Hepatic stellate cell (primary cell): ENCODE data around the gene PDGFD.

Experiments used
- DNase-seq: peaks from one replicate; pipeline ENCODE4 v3.0.0; 2011; ENCODE audit warnings: low spot score

The PDGFD gene

GRCh38 chr11:103958475-103959215 lies 205.3 kb downstream of the PDGFD start:
- no peak for DNase-seq

GRCh38 chr11:103953797-103954486 lies 210.0 kb downstream of the PDGFD start:
- no peak for DNase-seq

GRCh38 chr11:103949781-103950180 lies 214.2 kb downstream of the PDGFD start:
- DNase-seq = no peak

- DNase-seq = no peak
Observed at GRCh38 chr11:103948187-103948763, 215.7 kb downstream of the PDGFD start.

GRCh38 chr11:103947546-103947919 lies 216.4 kb downstream of the PDGFD start:
- no peak for DNase-seq

GRCh38 chr11:103946793-103947545 lies 217.0 kb downstream of the PDGFD start:
- DNase-seq = no peak

GRCh38 chr11:103944251-103944940 lies 219.6 kb downstream of the PDGFD start:
- DNase-seq = no peak

- DNase-seq = no peak
Observed at GRCh38 chr11:103942646-103943045, 221.3 kb downstream of the PDGFD start.

GRCh38 chr11:103940551-103940950 lies 223.4 kb downstream of the PDGFD start:
- DNase-seq = no peak

GRCh38 chr11:103939694-103940093 lies 224.3 kb downstream of the PDGFD start:
- no peak for DNase-seq

GRCh38 chr11:103936059-103936458 lies 227.9 kb downstream of the PDGFD start:
- DNase-seq = no peak

GRCh38 chr11:103935219-103935618 lies 228.7 kb downstream of the PDGFD start:
- DNase-seq = no peak

GRCh38 chr11:103929170-103929903 lies 234.6 kb downstream of the PDGFD start:
- no peak for DNase-seq

GRCh38 chr11:103928802-103929161 lies 235.2 kb downstream of the PDGFD start:
- DNase-seq = no peak

- no peak for DNase-seq
Observed at GRCh38 chr11:103928040-103928801, 235.7 kb downstream of the PDGFD start.

- DNase-seq = no peak
Observed at GRCh38 chr11:103927535-103927934, 236.4 kb downstream of the PDGFD start.

- DNase-seq = no peak
Observed at GRCh38 chr11:103926990-103927389, 237.0 kb downstream of the PDGFD start.

- DNase-seq = no peak
Observed at GRCh38 chr11:103924166-103925013, 239.6 kb downstream of the PDGFD start.

- no peak for DNase-seq
Observed at GRCh38 chr11:103923451-103923931, 240.5 kb downstream of the PDGFD start.
